Measurements from ENCODE around the gene HARBI1. TPM values are rescaled to one million over a fixed set of nuclear protein-coding genes. Genes with fewer than 3 reads are reported as not detected.

HARBI1 gene
- total and polyA plus RNA-seq, 2 of the 8 experiments (the other 6 are each of a cell fraction or from before 2014, with no cell fraction given): 3.8 to 5.1 TPM

GRCh38 chr11:46630237-46630636, 13.2 kb upstream of the HARBI1 start (continued):
- TF ChIP-seq GTF2F1 (IDR thresholded peaks at IDR 0.05; ENCODE audit: borderline replicate concordance, low read depth, low read length) (no peak), E2F6 (IDR thresholded peaks at IDR 0.05) (no peak)

Measured in H1 (cell line).